SK-N-MC (cell line): ENCODE measurements around the gene STK16.

Experiments used
- EZH2 ChIP-seq: fragments of 200-600 bp; sonication (generic); IDR thresholded peaks from one replicate; pipeline ENCODE4 v1.6.1; 2017; ENCODE audit warnings: antibody characterized with exemption
- FOXP2 ChIP-seq: optimal IDR thresholded peaks from 2 replicates; pipeline ENCODE3; 2011; ENCODE audit warnings: mild to moderate bottlenecking, moderate library complexity; ENCODE audit not compliant: insufficient read depth; ENCODE audit errors: extremely low read length, control extremely low read depth
- POLR2AphosphoS5 ChIP-seq: IDR thresholded peaks from 2 replicates; pipeline ENCODE4 v1.6.1; 2012; ENCODE audit warnings: mild to moderate bottlenecking, low read depth, low read length, borderline replicate concordance

DNA sequence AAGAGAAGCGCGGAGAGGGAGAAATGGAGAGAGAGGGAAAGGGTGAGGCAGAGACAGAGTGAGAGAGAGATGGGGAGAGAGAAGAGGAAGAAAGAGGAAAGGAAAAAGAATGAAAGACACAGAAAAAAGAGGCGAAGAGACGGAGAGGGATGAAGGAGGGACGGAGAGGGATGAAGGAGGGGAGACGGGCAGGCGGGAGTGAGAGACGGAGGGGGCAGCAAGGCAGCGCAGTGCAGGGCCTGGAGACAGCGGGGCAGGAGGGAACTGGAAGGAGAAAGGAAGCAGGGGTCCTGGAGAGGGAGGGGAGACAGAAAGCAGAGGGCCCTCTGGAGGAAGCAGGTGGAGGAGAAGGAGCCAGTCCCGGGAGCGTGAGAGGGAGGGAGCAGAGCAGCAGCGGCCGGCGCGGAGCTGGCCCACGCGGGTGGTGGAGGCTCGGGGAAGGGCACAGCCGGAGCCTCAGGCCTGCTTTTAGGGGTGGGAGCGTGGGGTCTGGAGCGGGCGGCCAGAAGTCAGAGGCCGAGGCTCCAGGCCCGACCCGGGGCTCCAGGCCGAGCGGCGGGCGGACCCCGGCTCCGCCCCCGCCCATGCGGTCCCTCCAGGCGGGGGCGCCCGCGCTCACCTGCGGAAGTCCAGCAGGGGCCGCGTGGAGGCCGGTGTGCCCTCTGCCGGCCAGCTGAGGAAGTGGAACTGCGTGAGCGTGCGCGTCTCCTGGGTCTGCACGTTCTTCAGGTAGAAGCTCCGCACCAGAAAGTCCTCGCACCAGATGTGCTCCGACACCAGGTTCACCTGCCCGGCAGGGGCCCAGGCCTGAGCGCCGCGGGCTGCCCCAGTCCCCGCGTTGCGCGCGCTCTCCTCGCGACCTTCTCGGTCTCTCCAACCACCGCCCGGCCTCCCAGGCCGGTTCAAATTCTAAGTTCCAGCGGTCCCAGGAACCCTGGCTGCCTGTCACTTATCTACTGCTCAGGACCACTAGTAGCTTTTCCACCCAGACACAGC is 49.4 kb downstream of the STK16 start:
- TF ChIP-seq EZH2 (no peak), POLR2AphosphoS5 (peak; percentile 28; the same call in 1 of the 2 replicates), FOXP2 (no peak)
